GM12874 (cell line): ENCODE results near the gene PGPEP1.

Experiments used
- TF ChIP-seq, protein P1 (sequence below): IDR thresholded peaks from 2 replicates; pipeline ENCODE4 v1.5.1; 2011; ENCODE audit warnings: low read depth, mild to moderate bottlenecking, control low read depth, low read length, moderate library complexity; ENCODE audit not compliant: insufficient read depth

The PGPEP1 gene

DNA sequence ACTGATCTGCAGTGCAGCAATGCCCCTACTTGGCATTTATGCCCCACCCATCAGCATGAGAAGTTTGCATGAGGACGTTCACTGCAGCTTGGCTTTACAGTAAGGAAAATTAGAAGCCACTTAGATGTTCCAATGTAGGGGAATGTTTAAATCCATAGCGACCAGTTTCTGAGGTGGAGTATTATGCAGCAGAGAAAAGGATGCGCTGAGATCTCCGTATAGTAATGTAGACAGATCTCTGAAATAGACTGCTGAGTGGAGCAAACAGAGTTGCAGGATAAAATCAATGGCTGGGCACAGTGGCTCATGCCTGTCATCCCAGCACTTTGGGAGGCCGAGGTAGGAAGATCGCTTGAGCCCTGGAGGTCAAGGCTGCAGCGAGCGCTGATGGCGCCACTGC lies 10.1 kb downstream of the PGPEP1 start:
- TF ChIP-seq, protein P1, sequence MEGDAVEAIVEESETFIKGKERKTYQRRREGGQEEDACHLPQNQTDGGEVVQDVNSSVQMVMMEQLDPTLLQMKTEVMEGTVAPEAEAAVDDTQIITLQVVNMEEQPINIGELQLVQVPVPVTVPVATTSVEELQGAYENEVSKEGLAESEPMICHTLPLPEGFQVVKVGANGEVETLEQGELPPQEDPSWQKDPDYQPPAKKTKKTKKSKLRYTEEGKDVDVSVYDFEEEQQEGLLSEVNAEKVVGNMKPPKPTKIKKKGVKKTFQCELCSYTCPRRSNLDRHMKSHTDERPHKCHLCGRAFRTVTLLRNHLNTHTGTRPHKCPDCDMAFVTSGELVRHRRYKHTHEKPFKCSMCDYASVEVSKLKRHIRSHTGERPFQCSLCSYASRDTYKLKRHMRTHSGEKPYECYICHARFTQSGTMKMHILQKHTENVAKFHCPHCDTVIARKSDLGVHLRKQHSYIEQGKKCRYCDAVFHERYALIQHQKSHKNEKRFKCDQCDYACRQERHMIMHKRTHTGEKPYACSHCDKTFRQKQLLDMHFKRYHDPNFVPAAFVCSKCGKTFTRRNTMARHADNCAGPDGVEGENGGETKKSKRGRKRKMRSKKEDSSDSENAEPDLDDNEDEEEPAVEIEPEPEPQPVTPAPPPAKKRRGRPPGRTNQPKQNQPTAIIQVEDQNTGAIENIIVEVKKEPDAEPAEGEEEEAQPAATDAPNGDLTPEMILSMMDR = no peak

DNA sequence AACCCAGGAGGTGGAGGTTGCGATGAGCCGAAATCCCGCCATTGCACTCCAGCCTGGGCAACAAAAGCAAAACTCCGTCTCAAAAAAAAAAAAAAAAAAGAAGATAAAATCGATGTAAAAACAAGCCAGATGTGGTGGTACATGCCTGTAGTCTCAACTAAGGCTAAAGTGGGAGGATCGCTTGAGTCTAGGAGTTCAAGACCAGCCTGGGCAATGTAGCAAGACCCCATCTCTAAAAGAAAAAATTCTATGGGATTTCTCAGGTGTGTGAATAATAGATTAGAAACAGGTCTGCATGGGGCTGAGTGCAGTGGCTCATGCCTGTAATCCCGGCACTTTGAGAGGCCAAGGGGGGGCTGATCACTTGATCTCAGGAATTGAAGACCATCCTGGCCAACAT lies 11.1 kb downstream of the PGPEP1 start:
- TF ChIP-seq, protein P1 = no peak

DNA sequence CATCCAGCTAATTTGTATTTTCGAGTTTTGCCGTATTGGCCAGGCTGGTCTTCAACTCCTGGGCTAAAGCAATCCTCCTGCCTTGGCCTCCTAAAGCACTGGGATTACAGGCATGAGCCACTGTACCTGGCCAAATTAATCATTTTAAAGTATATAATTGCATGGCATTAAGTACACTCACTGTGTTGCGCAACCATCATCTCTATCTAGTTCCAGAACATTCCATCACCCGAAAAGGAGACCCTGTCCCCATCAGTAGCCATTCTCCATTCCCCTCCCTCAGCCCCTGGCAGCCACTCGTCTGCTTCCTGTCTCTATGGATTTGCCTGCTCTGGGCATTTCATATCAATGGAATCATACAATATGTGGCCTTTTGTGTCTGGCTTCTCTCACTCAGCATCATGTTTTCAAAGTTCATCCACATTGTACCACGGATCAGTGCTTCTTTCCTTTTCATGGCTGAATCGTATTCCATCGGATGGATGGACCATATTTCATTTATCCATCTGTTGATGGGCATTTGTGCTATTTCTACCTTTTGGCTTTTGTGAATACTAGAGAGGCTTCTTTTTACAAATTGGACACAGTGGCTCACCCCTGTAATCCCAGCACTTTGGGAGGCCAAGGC lies 13.1 kb downstream of the PGPEP1 start:
- TF ChIP-seq, protein P1 = no peak

DNA sequence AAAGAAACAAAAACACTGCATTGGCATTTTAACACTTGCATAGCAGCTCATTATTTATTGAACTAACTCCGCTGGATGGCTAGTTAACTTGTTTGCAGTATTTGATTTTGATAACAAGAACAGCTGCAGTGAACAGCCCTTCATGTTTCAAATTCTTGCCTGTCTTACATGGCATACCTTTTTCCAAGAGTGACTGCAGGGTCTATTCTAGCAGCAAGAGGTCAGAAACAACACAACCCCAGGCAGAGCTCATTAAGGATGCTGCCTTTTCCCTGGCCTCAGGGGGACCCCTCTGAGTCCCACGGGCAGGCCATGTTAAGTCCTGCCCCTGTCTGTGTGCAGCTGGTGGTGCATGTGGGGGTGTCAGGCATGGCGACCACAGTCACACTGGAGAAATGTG lies 16.6 kb downstream of the PGPEP1 start:
- TF ChIP-seq, protein P1 = no peak

DNA sequence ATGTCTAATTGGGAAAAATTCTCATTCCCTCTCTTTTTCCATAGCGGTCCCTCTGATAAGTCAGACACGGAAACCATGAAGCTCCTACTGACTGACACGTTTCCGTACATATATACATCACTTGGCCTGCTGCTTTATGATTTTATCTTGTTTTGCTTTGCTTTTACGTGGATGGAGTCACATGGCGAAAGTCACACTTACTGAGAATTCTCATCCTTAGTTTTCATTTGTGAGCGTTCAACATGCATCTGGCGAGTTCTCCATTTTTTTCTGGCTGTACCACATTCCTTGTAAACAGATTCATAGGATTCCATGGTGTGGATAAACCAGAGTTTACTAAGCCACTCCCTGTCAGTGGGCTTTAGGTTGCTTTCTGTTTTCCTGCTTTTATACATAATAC lies 21.2 kb downstream of the PGPEP1 start:
- TF ChIP-seq, protein P1 = no peak

DNA sequence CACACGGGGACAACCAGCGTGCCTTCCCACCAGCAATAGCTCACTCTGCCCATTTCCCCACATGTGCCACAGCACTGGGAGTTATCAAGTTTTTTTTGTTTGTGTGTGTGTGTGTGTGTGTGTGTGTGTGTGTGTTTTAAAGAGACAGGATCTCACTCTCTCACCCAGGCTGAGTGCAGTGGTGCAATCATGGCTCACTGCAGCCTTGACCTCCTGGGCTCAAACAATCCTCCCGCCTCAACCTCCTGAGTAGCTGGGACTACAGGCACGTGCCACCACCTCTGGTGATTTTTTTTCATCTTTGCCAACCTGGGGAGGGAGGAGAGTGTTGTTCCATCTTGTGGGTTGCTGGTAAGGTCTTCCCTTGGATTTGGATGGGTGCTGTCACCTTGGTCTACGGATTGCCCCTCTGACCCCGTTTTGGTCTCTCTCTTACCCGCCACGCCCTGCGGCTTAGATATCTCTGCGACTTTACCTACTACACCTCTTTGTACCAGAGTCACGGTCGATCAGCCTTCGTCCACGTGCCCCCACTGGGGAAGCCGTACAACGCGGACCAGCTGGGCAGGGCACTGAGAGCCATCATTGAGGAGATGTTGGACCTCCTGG lies 22.6 kb downstream of the PGPEP1 start:
- TF ChIP-seq, protein P1 = no peak

DNA sequence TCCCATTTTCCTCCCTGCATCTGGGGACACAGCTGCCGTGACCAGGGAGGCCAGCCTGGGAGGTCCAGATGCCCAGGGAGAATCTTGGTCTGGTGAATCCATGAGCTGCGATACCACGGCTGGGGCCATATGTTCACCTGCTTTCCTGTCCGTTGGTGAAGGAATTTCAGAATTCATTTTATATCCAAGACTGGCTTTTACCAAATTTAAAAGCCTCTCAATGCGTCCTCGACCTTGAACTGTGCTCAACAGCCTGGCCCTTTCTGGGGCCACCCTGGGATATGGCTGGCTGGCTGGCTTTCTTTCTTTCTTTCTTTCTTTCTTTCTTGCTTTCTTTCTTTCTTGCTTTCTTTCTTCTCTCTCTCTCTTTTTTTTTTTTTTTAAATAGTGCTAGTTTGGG lies 23.4 kb downstream of the PGPEP1 start:
- TF ChIP-seq, protein P1 = no peak
